Stimulated activated CD4-positive, alpha-beta T cell treated with anti-CD3 and anti-CD28 coated beads, Interleukin-2, amount 100 ng/mL, for 48 hours (primary cell): ENCODE results near the gene PFDN1.

Experiments
- DNase-seq, 2 donors: peaks; one replicate each; pipeline ENCODE4 v3.0.0-alpha.2; 2020

The PFDN1 gene

GRCh38 chr5:140295414-140295813, 7.5 kb downstream of the PFDN1 start:
- DNase-seq, result peak in 1 of 2 donors; percentile 7

- no peak for DNase-seq
Observed at GRCh38 chr5:140294753-140295152, 8.1 kb downstream of the PFDN1 start.

GRCh38 chr5:140293849-140294100, 9.1 kb downstream of the PFDN1 start:
- DNase-seq, result no peak

GRCh38 chr5:140293091-140293848, 9.6 kb downstream of the PFDN1 start:
- no peak for DNase-seq

GRCh38 chr5:140292212-140293036, 10.5 kb downstream of the PFDN1 start:
- DNase-seq, result no peak

- no peak for DNase-seq
Observed at GRCh38 chr5:140287801-140288521, 14.9 kb downstream of the PFDN1 start.

- DNase-seq, result no peak
Observed at GRCh38 chr5:140286424-140286823, 16.5 kb downstream of the PFDN1 start.

GRCh38 chr5:140284013-140284412, 18.9 kb downstream of the PFDN1 start:
- DNase-seq, result no peak

GRCh38 chr5:140282266-140282665, 20.6 kb downstream of the PFDN1 start:
- no peak for DNase-seq

- DNase-seq, result no peak
Observed at GRCh38 chr5:140275837-140276236, 27.1 kb downstream of the PFDN1 start.

- DNase-seq, result no peak
Observed at GRCh38 chr5:140273401-140273877, 29.5 kb downstream of the PFDN1 start.

GRCh38 chr5:140270008-140270407, 32.9 kb downstream of the PFDN1 start:
- no peak for DNase-seq

- no peak for DNase-seq
Observed at GRCh38 chr5:140267559-140268018, 35.3 kb downstream of the PFDN1 start.

GRCh38 chr5:140267201-140267540, 35.7 kb downstream of the PFDN1 start:
- DNase-seq, result no peak

GRCh38 chr5:140266471-140267200, 36.3 kb downstream of the PFDN1 start:
- no peak for DNase-seq

- DNase-seq, result no peak
Observed at GRCh38 chr5:140265845-140266244, 37.1 kb downstream of the PFDN1 start.

- DNase-seq, result no peak
Observed at GRCh38 chr5:140262839-140263238, 40.1 kb downstream of the PFDN1 start.

- DNase-seq, result no peak
Observed at GRCh38 chr5:140262221-140262620, 40.7 kb downstream of the PFDN1 start.

GRCh38 chr5:140261403-140262171, 41.3 kb downstream of the PFDN1 start:
- no peak for DNase-seq

- no peak for DNase-seq
Observed at GRCh38 chr5:140260089-140260656, 42.7 kb downstream of the PFDN1 start.

- no peak for DNase-seq
Observed at GRCh38 chr5:140259500-140259899, 43.4 kb downstream of the PFDN1 start.

- no peak for DNase-seq
Observed at GRCh38 chr5:140258873-140259272, 44.0 kb downstream of the PFDN1 start.
